Myocyte (in vitro differentiated cells): Measurements from ENCODE around the gene YWHAG. TPM values are rescaled to one million over a fixed set of nuclear protein-coding genes. Genes with fewer than 3 reads are reported as not detected.
A peak's percentile ranks its signal among the peaks of the same experiment; 100 is the strongest.
"Not testable (repeated sequence)": the region's sequence is repeated elsewhere in the genome, so short reads cannot be mapped to it uniquely, and the experiment has no call there.

Experiments
- DNase-seq: peaks from one replicate; pipeline ENCODE4 v3.0.0-alpha.2; 2012; ENCODE audit warnings: low read depth
- polyA plus RNA-seq: library from polyadenylated mRNA; unstranded; fragments of >200 nt; gene quantifications from one replicate; pipeline ENCODE4 v1.2.1, GENCODE V29; 2012; ENCODE audit warnings: missing spikeins
- total RNA-seq: library from RNA; depleted of rRNA; stranded (reverse); fragments of >200 nt; gene quantifications from 2 replicates; pipeline ENCODE4 v1.2.3, GENCODE V29; 2014

YWHAG gene
- total RNA-seq, result 258 and 294 TPM in 2 replicates
- polyA plus RNA-seq, result 330 TPM

GRCh38 chr7:76358481-76359110 is at the start of gene YWHAG:
YWHAG (minus strand) TSS chr7:76358991; CDS start chr7:76358808, 183 bp downstream.
- DNase-seq, result peak; percentile 94

- no peak for DNase-seq
Measured at GRCh38 chr7:76408121-76408560, 49.4 kb upstream of the YWHAG start.

GRCh38 chr7:76407718-76408117 is 48.9 kb upstream of the YWHAG start:
- no peak for DNase-seq

GRCh38 chr7:76405738-76406137 is 46.9 kb upstream of the YWHAG start:
- DNase-seq, result no peak

- no peak for DNase-seq
Measured at GRCh38 chr7:76403780-76404494, 45.1 kb upstream of the YWHAG start.

- not testable (repeated sequence) for DNase-seq
Measured at GRCh38 chr7:76403097-76403496, 44.3 kb upstream of the YWHAG start.

- no peak for DNase-seq
Measured at GRCh38 chr7:76400248-76400647, 41.5 kb upstream of the YWHAG start.

GRCh38 chr7:76397409-76398183 is 38.8 kb upstream of the YWHAG start:
- no peak for DNase-seq

GRCh38 chr7:76396864-76397263 is 38.1 kb upstream of the YWHAG start:
- DNase-seq, result no peak

GRCh38 chr7:76395965-76396726 is 37.4 kb upstream of the YWHAG start:
- peak; percentile 34 for DNase-seq

- not testable (repeated sequence) for DNase-seq
Measured at GRCh38 chr7:76395605-76395964, 36.8 kb upstream of the YWHAG start.

GRCh38 chr7:76394957-76395356 is 36.2 kb upstream of the YWHAG start:
- no peak for DNase-seq

GRCh38 chr7:76393116-76394031 is 34.6 kb upstream of the YWHAG start:
- peak; percentile 98 for DNase-seq

- DNase-seq, result no peak
Measured at GRCh38 chr7:76392531-76393115, 33.8 kb upstream of the YWHAG start.

GRCh38 chr7:76390092-76390491 is 31.3 kb upstream of the YWHAG start:
- no peak for DNase-seq

GRCh38 chr7:76387789-76388188 is 29.0 kb upstream of the YWHAG start:
- not testable (repeated sequence) for DNase-seq

GRCh38 chr7:76386691-76387260 is 28.0 kb upstream of the YWHAG start:
- DNase-seq, result peak; percentile 35

- no peak for DNase-seq
Measured at GRCh38 chr7:76383089-76383944, 24.5 kb upstream of the YWHAG start.

- DNase-seq, result no peak
Measured at GRCh38 chr7:76381814-76382213, 23.0 kb upstream of the YWHAG start.
